WTC11 (cell line): ENCODE measurements around the gene IRF2BP2. TPM values are rescaled to one million over a fixed set of nuclear protein-coding genes. Genes with fewer than 3 reads are reported as not detected.

ENCODE experiments used
- ATAC-seq: fragments of 200-7000 bp; cut with Tn5 transposase; 2 replicates; pipeline ENCODE4 v1.10.0; 2021; ENCODE audit warnings: mild to moderate bottlenecking, moderate library complexity
- CTCF ChIA-PET: fragments of 300-600 bp; sonication (Branson Sonifier 250); formaldehyde crosslinking; loops from one replicate; lab custom pipeline; 2021; ENCODE audit warnings: antibody characterized with exemption; lab: Charles Lee
- POLR2A ChIA-PET: fragments of 350-600 bp; sonication (Branson Sonifier 250); formaldehyde crosslinking; loops from one replicate; lab custom pipeline; 2021; ENCODE audit warnings: antibody characterized with exemption; lab: Charles Lee
- DNase-seq: peaks from one replicate; pipeline ENCODE4 v3.0.0; 2021; ENCODE audit warnings: low spot score
- H3K27ac Mint-ChIP-seq: 2 replicates; pipeline ENCODE4 v1.8.0; 2021; ENCODE audit warnings: mixed read lengths
- H3K27me3 Mint-ChIP-seq: 2 replicates; pipeline ENCODE4 v1.8.0; 2021; ENCODE audit warnings: low read depth, mild to moderate bottlenecking, moderate library complexity, mixed read lengths
- H3K36me3 Mint-ChIP-seq: 2 replicates; pipeline ENCODE4 v1.8.0; 2021; ENCODE audit warnings: mixed read lengths
- H3K4me1 Mint-ChIP-seq: 2 replicates; pipeline ENCODE4 v1.8.0; 2022; ENCODE audit warnings: mixed read lengths
- H3K4me3 Mint-ChIP-seq: 2 replicates; pipeline ENCODE4 v1.8.0; 2021; ENCODE audit warnings: mild to moderate bottlenecking, moderate library complexity, mixed read lengths
- H3K9me3 Mint-ChIP-seq: 2 replicates; pipeline ENCODE4 v1.8.0; 2021; ENCODE audit warnings: mixed read lengths
- ESRRA ChIP-seq: sonication (generic); formaldehyde crosslinking; IDR thresholded peaks from 2 replicates; pipeline ENCODE4 v1.8.1; 2022; ENCODE audit warnings: mild to moderate bottlenecking, missing genetic modification reagents, borderline replicate concordance
- ETV6 ChIP-seq: sonication (generic); formaldehyde crosslinking; IDR thresholded peaks from 2 replicates; pipeline ENCODE4 v1.8.1; 2022; ENCODE audit warnings: mild to moderate bottlenecking, missing genetic modification reagents
- FOXJ3 ChIP-seq: sonication (generic); formaldehyde crosslinking; IDR thresholded peaks from 2 replicates; pipeline ENCODE4 v1.9.0; 2021; ENCODE audit warnings: missing genetic modification reagents, mild to moderate bottlenecking, borderline replicate concordance
- GRHL2 ChIP-seq: fragments of 250-450 bp; sonication (Bioruptor Pico); IDR thresholded peaks from 2 replicates; pipeline ENCODE4 v1.8.0; 2022; ENCODE audit warnings: mild to moderate bottlenecking, moderate library complexity; ENCODE audit not compliant: insufficient replicate concordance, severe bottlenecking
- MYBL2 ChIP-seq: sonication (generic); formaldehyde crosslinking; IDR thresholded peaks from 2 replicates; pipeline ENCODE4 v1.8.1; 2023; ENCODE audit warnings: mild to moderate bottlenecking, moderate library complexity, missing genetic modification reagents
- NR1H2 ChIP-seq: sonication (generic); formaldehyde crosslinking; IDR thresholded peaks from 2 replicates; pipeline ENCODE4 v1.9.0; 2021; ENCODE audit warnings: mild to moderate bottlenecking, moderate library complexity, missing genetic modification reagents
- NR3C1 ChIP-seq: sonication (generic); formaldehyde crosslinking; conservative IDR thresholded peaks from 2 replicates; pipeline ENCODE4 v1.8.1; 2023; ENCODE audit warnings: low read depth, mild to moderate bottlenecking, missing genetic modification reagents
- SOX15 ChIP-seq: fragments of 250-450 bp; sonication (Bioruptor Pico); IDR thresholded peaks from 2 replicates; pipeline ENCODE4 v1.9.0; 2021; ENCODE audit warnings: mild to moderate bottlenecking
- TP53 ChIP-seq: sonication (generic); formaldehyde crosslinking; IDR thresholded peaks from 2 replicates; pipeline ENCODE4 v1.8.1; 2023; ENCODE audit warnings: mild to moderate bottlenecking, missing genetic modification reagents
- ZNF121 ChIP-seq: sonication (generic); formaldehyde crosslinking; IDR thresholded peaks from 2 replicates; pipeline ENCODE4 v1.8.0; 2023; ENCODE audit warnings: missing genetic modification reagents
- ZNF396 ChIP-seq: fragments of 250-450 bp; sonication (Bioruptor Pico); IDR thresholded peaks from 2 replicates; pipeline ENCODE4 v1.8.0; 2021; ENCODE audit warnings: mild to moderate bottlenecking, moderate library complexity, borderline replicate concordance
- total RNA-seq: library from RNA; stranded (reverse); gene quantifications from 3 replicates; pipeline ENCODE4 v1.2.3, GENCODE V29; 2021
- TF ChIP-seq, protein P1 (sequence below): sonication (generic); formaldehyde crosslinking; IDR thresholded peaks from 2 replicates; pipeline ENCODE4 v1.8.1; 2023; ENCODE audit warnings: mild to moderate bottlenecking, moderate library complexity, missing genetic modification reagents
- TF ChIP-seq, protein P2 (sequence below): sonication (generic); formaldehyde crosslinking; IDR thresholded peaks from 2 replicates; pipeline ENCODE4 v1.8.1; 2022; ENCODE audit warnings: mild to moderate bottlenecking, moderate library complexity, missing genetic modification reagents
- TF ChIP-seq, protein P3 (sequence below): sonication (generic); formaldehyde crosslinking; conservative IDR thresholded peaks from 2 replicates; pipeline ENCODE4 v1.8.1; 2023; ENCODE audit warnings: mild to moderate bottlenecking, low read depth, missing genetic modification reagents, moderate library complexity
- TF ChIP-seq, protein P4 (sequence below): sonication (generic); formaldehyde crosslinking; IDR thresholded peaks from 2 replicates; pipeline ENCODE4 v1.8.1; 2023; ENCODE audit warnings: mild to moderate bottlenecking, missing genetic modification reagents
- TF ChIP-seq, protein P5 (sequence below): sonication (generic); formaldehyde crosslinking; IDR thresholded peaks from 2 replicates; pipeline ENCODE4 v1.8.1; 2023; ENCODE audit warnings: mild to moderate bottlenecking, missing genetic modification reagents, moderate library complexity
- TF ChIP-seq, protein P6 (sequence below): sonication (generic); formaldehyde crosslinking; IDR thresholded peaks from 2 replicates; pipeline ENCODE4 v1.8.0; 2023; ENCODE audit warnings: missing genetic modification reagents, mild to moderate bottlenecking, borderline replicate concordance
- TF ChIP-seq, protein P7 (sequence below): fragments of 250-450 bp; sonication (Bioruptor Pico); IDR thresholded peaks from 2 replicates; pipeline ENCODE4 v1.9.0; 2021; ENCODE audit warnings: mild to moderate bottlenecking

IRF2BP2 gene
- total RNA-seq, 1 experiment from 2014 or later, result 70.9 TPM

DNA sequence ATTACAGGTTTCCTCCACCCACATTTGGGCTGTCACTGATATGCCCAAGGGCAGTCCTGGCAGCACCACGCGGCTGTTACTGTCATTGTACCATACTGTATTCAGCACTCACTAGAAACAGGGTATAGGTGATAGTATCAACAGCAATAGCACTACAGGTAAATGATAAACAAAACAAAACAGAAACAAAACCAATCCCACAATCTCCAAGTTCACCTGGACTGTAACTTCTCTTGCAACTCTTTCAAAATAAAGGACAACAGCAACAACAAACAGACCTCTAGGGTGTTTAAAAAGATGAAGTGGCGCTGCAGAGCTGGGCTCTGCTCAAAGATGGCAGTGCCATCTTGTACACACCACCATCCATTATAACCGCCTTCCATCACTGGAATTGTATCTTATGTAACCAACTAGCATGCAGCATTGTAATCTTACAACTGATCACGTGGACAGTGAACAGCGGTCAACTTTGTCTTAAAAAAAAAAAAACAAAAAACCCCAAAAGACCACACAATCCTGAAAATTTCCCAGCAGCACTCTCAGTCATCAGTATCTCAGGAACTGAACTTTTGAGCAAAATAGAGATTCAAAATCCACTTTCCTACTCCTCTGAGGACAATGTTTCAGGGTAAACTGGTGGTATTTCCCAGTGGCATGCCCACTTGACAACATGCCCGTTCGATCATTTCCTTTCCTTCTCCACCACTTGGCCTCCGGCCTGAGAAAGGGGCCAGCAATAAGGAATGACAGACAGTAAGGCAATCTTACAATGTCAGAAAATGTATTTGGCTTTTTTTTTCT is 3.8 kb downstream of the IRF2BP2 start:
- Mint-ChIP-seq H3K4me1 (peaks cover 69% of the 10 kb centered on the region), H3K27me3 (no peaks in the 10 kb centered on the region), H3K27ac (peak overlapping the region; percentile 62), H3K9me3 (no peaks in the 10 kb centered on the region)
- DNase-seq, result no peak
- TF ChIP-seq ZNF121 (CRISPR knock-in tag) (no peak), MYBL2 (CRISPR knock-in tag) (no peak), TP53 (CRISPR knock-in tag) (no peak), NR1H2 (no peak), ZNF396 (CRISPR knock-in tag) (no peak), NR3C1 (no peak), FOXJ3 (CRISPR knock-in tag) (no peak), ETV6 (CRISPR knock-in tag) (no peak), ESRRA (no peak), SOX15 (CRISPR knock-in tag) (no peak), GRHL2 (CRISPR knock-in tag) (no peak)
- TF ChIP-seq, protein P1, sequence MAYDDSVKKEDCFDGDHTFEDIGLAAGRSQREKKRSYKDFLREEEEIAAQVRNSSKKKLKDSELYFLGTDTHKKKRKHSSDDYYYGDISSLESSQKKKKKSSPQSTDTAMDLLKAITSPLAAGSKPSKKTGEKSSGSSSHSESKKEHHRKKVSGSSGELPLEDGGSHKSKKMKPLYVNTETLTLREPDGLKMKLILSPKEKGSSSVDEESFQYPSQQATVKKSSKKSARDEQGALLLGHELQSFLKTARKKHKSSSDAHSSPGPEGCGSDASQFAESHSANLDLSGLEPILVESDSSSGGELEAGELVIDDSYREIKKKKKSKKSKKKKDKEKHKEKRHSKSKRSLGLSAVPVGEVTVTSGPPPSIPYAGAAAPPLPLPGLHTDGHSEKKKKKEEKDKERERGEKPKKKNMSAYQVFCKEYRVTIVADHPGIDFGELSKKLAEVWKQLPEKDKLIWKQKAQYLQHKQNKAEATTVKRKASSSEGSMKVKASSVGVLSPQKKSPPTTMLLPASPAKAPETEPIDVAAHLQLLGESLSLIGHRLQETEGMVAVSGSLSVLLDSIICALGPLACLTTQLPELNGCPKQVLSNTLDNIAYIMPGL (CRISPR knock-in tag), result no peak
- TF ChIP-seq, protein P2, sequence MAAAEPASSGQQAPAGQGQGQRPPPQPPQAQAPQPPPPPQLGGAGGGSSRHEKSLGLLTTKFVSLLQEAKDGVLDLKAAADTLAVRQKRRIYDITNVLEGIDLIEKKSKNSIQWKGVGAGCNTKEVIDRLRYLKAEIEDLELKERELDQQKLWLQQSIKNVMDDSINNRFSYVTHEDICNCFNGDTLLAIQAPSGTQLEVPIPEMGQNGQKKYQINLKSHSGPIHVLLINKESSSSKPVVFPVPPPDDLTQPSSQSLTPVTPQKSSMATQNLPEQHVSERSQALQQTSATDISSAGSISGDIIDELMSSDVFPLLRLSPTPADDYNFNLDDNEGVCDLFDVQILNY (CRISPR knock-in tag), result no peak
- TF ChIP-seq, protein P3, sequence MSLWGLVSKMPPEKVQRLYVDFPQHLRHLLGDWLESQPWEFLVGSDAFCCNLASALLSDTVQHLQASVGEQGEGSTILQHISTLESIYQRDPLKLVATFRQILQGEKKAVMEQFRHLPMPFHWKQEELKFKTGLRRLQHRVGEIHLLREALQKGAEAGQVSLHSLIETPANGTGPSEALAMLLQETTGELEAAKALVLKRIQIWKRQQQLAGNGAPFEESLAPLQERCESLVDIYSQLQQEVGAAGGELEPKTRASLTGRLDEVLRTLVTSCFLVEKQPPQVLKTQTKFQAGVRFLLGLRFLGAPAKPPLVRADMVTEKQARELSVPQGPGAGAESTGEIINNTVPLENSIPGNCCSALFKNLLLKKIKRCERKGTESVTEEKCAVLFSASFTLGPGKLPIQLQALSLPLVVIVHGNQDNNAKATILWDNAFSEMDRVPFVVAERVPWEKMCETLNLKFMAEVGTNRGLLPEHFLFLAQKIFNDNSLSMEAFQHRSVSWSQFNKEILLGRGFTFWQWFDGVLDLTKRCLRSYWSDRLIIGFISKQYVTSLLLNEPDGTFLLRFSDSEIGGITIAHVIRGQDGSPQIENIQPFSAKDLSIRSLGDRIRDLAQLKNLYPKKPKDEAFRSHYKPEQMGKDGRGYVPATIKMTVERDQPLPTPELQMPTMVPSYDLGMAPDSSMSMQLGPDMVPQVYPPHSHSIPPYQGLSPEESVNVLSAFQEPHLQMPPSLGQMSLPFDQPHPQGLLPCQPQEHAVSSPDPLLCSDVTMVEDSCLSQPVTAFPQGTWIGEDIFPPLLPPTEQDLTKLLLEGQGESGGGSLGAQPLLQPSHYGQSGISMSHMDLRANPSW (CRISPR knock-in tag), result no peak
- TF ChIP-seq, protein P4, sequence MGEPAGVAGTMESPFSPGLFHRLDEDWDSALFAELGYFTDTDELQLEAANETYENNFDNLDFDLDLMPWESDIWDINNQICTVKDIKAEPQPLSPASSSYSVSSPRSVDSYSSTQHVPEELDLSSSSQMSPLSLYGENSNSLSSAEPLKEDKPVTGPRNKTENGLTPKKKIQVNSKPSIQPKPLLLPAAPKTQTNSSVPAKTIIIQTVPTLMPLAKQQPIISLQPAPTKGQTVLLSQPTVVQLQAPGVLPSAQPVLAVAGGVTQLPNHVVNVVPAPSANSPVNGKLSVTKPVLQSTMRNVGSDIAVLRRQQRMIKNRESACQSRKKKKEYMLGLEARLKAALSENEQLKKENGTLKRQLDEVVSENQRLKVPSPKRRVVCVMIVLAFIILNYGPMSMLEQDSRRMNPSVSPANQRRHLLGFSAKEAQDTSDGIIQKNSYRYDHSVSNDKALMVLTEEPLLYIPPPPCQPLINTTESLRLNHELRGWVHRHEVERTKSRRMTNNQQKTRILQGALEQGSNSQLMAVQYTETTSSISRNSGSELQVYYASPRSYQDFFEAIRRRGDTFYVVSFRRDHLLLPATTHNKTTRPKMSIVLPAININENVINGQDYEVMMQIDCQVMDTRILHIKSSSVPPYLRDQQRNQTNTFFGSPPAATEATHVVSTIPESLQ (CRISPR knock-in tag), result no peak
- TF ChIP-seq, protein P5, sequence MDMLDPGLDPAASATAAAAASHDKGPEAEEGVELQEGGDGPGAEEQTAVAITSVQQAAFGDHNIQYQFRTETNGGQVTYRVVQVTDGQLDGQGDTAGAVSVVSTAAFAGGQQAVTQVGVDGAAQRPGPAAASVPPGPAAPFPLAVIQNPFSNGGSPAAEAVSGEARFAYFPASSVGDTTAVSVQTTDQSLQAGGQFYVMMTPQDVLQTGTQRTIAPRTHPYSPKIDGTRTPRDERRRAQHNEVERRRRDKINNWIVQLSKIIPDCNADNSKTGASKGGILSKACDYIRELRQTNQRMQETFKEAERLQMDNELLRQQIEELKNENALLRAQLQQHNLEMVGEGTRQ (CRISPR knock-in tag), result no peak
- TF ChIP-seq, protein P6, sequence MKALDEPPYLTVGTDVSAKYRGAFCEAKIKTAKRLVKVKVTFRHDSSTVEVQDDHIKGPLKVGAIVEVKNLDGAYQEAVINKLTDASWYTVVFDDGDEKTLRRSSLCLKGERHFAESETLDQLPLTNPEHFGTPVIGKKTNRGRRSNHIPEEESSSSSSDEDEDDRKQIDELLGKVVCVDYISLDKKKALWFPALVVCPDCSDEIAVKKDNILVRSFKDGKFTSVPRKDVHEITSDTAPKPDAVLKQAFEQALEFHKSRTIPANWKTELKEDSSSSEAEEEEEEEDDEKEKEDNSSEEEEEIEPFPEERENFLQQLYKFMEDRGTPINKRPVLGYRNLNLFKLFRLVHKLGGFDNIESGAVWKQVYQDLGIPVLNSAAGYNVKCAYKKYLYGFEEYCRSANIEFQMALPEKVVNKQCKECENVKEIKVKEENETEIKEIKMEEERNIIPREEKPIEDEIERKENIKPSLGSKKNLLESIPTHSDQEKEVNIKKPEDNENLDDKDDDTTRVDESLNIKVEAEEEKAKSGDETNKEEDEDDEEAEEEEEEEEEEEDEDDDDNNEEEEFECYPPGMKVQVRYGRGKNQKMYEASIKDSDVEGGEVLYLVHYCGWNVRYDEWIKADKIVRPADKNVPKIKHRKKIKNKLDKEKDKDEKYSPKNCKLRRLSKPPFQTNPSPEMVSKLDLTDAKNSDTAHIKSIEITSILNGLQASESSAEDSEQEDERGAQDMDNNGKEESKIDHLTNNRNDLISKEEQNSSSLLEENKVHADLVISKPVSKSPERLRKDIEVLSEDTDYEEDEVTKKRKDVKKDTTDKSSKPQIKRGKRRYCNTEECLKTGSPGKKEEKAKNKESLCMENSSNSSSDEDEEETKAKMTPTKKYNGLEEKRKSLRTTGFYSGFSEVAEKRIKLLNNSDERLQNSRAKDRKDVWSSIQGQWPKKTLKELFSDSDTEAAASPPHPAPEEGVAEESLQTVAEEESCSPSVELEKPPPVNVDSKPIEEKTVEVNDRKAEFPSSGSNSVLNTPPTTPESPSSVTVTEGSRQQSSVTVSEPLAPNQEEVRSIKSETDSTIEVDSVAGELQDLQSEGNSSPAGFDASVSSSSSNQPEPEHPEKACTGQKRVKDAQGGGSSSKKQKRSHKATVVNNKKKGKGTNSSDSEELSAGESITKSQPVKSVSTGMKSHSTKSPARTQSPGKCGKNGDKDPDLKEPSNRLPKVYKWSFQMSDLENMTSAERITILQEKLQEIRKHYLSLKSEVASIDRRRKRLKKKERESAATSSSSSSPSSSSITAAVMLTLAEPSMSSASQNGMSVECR (CRISPR knock-in tag), result no peak
- TF ChIP-seq, protein P7, sequence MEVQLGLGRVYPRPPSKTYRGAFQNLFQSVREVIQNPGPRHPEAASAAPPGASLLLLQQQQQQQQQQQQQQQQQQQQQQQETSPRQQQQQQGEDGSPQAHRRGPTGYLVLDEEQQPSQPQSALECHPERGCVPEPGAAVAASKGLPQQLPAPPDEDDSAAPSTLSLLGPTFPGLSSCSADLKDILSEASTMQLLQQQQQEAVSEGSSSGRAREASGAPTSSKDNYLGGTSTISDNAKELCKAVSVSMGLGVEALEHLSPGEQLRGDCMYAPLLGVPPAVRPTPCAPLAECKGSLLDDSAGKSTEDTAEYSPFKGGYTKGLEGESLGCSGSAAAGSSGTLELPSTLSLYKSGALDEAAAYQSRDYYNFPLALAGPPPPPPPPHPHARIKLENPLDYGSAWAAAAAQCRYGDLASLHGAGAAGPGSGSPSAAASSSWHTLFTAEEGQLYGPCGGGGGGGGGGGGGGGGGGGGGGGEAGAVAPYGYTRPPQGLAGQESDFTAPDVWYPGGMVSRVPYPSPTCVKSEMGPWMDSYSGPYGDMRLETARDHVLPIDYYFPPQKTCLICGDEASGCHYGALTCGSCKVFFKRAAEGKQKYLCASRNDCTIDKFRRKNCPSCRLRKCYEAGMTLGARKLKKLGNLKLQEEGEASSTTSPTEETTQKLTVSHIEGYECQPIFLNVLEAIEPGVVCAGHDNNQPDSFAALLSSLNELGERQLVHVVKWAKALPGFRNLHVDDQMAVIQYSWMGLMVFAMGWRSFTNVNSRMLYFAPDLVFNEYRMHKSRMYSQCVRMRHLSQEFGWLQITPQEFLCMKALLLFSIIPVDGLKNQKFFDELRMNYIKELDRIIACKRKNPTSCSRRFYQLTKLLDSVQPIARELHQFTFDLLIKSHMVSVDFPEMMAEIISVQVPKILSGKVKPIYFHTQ (CRISPR knock-in tag), result no peak
- TF ChIP-seq, all 79 proteins: peak for 0
- H3K36me3 Mint-ChIP-seq, result peaks cover 37% of the 10 kb centered on the region
- ChIA-PET CTCF (interaction anchor here (0.6 to 1.6 kb wide), 5 partner anchors 8 to 487 kb away, joined by 3 to 8 read pairs (median 4); no protein-coding TSS in a partner anchor), POLR2A (no interaction called here)
- no peak for ATAC-seq
- H3K4me3 Mint-ChIP-seq, result peak overlapping the region; percentile 85
